Tibial nerve (tissue), 4 donors: ENCODE data around the gene AP5Z1. TPM values are rescaled to one million over a fixed set of nuclear protein-coding genes. Genes with fewer than 3 reads are reported as not detected.

Source experiments
- DNase-seq, 2 donors: peaks; one replicate each; pipeline ENCODE4 v3.0.0-alpha.2; 2019; ENCODE audit warnings: low spot score in 2 of 2
- H3K27ac ChIP-seq, 4 donors: fragments of 200-600 bp; sonication (generic) in 3 of 4; one replicate each; pipeline ENCODE4 v1.5.1; 2017 to 2019; ENCODE audit warnings: mild to moderate bottlenecking in 1 of 4
- H3K27me3 ChIP-seq, 2 donors: fragments of 200-600 bp; sonication (generic) in 1 of 2; one replicate each; pipeline versions ENCODE4 v1.5.1 to v1.6.0; 2017 to 2019
- H3K36me3 ChIP-seq, 3 donors: fragments of 200-600 bp; sonication (generic); one replicate each; pipeline ENCODE4 v1.5.1; 2018 to 2019
- H3K4me1 ChIP-seq, 4 donors: fragments of 200-600 bp; sonication (generic) in 3 of 4; one replicate each; pipeline ENCODE4 v1.5.1; 2017 to 2019
- H3K4me3 ChIP-seq, 4 donors: fragments of 200-600 bp; sonication (generic) in 3 of 4; one replicate each; pipeline ENCODE4 v1.5.1; 2017 to 2019; ENCODE audit warnings: mild to moderate bottlenecking in 1 of 4, moderate library complexity in 1 of 4
- H3K9me3 ChIP-seq, 4 donors: fragments of 200-600 bp; sonication (generic) in 3 of 4; one replicate each; pipeline ENCODE4 v1.5.1; 2017 to 2019
- CTCF ChIP-seq, 5 experiments: fragments of 200-600 bp in 3 of 5; fragments of 450-650 bp in 2 of 5; sonication (generic) in 3 of 5; IDR thresholded peaks; one replicate each; pipeline ENCODE4 v1.5.1; 2016 to 2019; ENCODE audit warnings: antibody characterized with exemption in 5 of 5, mild to moderate bottlenecking in 3 of 5, moderate library complexity in 2 of 5
- EP300 ChIP-seq, 2 donors: sonication (generic); formaldehyde crosslinking; IDR thresholded peaks; one replicate each; pipeline ENCODE4 v1.6.1; 2017; ENCODE audit warnings: antibody characterized with exemption in 2 of 2, mild to moderate bottlenecking in 1 of 2
- POLR2A ChIP-seq, 2 donors: fragments of 450-650 bp; IDR thresholded peaks; one replicate each; pipeline ENCODE4 v1.6.1; 2017; ENCODE audit warnings: antibody characterized with exemption in 2 of 2, mild to moderate bottlenecking in 2 of 2, moderate library complexity in 2 of 2
- WGBS, 2 donors: methylation state at CpG; one replicate each; pipeline ENCODE4 v1.1.5; 2018; 5-methylcytosine and 5-hydroxymethylcytosine counted together
- total RNA-seq, 4 donors: library from RNA; depleted of rRNA; stranded (reverse); fragments of >200 nt; gene quantifications; one replicate each; pipeline ENCODE4 v1.1.0, GENCODE V29; 2016

The AP5Z1 gene
- total RNA-seq, 4 donors from 2014 or later = 26.0 to 61.8 (median 40.7) TPM

GRCh38 chr7:4835398-4836205, 60.2 kb downstream of the AP5Z1 start:
- peaks cover 0 to 48% (median 0%) of the 10 kb centered on the region in 3 donors for H3K36me3 ChIP-seq
- no peak overlapping the region for H3K27ac ChIP-seq
- peaks cover 0 to 16% (median 0%) of the 10 kb centered on the region in 4 donors for H3K4me1 ChIP-seq
- H3K4me3 ChIP-seq = no peak overlapping the region
- TF ChIP-seq EP300 (IDR thresholded peaks at IDR 0.05) (no peak), CTCF (IDR thresholded peaks at IDR 0.05) (no peak), POLR2A (IDR thresholded peaks at IDR 0.05) (no peak)
- no peak for DNase-seq
- no peaks in the 10 kb centered on the region for H3K27me3 ChIP-seq
- no peaks in the 10 kb centered on the region for H3K9me3 ChIP-seq
- 86 to 90% methylated on average over 15 to 24 of the region's 28 CpGs for WGBS, 2 donors

- Histone ChIP-seq H3K4me3 (no peak overlapping the region), H3K27ac (no peak overlapping the region), H3K27me3 (no peaks in the 10 kb centered on the region), H3K4me1 (peaks cover 0 to 16% (median 0%) of the 10 kb centered on the region in 4 donors), H3K9me3 (no peaks in the 10 kb centered on the region), H3K36me3 (peaks cover 0 to 48% (median 0%) of the 10 kb centered on the region in 3 donors)
- DNase-seq = no peak
- TF ChIP-seq EP300 (IDR thresholded peaks at IDR 0.05) = no peak
- TF ChIP-seq CTCF (IDR thresholded peaks at IDR 0.05) = no peak
- TF ChIP-seq POLR2A (IDR thresholded peaks at IDR 0.05) = no peak
- 90 to 92% methylated on average over 25 to 29 of the region's 30 CpGs for WGBS, 2 donors
Measured at GRCh38 chr7:4836206-4836661, 60.8 kb downstream of the AP5Z1 start.

- Histone ChIP-seq H3K27ac (no peak overlapping the region), H3K4me1 (peaks cover 0 to 16% (median 0%) of the 10 kb centered on the region in 4 donors), H3K27me3 (no peaks in the 10 kb centered on the region), H3K9me3 (no peaks in the 10 kb centered on the region), H3K4me3 (no peak overlapping the region), H3K36me3 (peaks cover 0 to 42% (median 0%) of the 10 kb centered on the region in 3 donors)
- DNase-seq = no peak
- TF ChIP-seq EP300 (IDR thresholded peaks at IDR 0.05) (no peak), CTCF (IDR thresholded peaks at IDR 0.05) (no peak), POLR2A (IDR thresholded peaks at IDR 0.05) (no peak)
- WGBS, 2 donors = 60 to 62% methylated on average over 21 to 22 of the region's 22 CpGs
Measured at GRCh38 chr7:4837041-4837802, 61.8 kb downstream of the AP5Z1 start.

GRCh38 chr7:4837803-4838625, 62.6 kb downstream of the AP5Z1 start:
- DNase-seq = no peak
- H3K27me3 ChIP-seq = no peaks in the 10 kb centered on the region
- no peaks in the 10 kb centered on the region for H3K9me3 ChIP-seq
- no peak overlapping the region for H3K27ac ChIP-seq
- no peak overlapping the region for H3K4me3 ChIP-seq
- TF ChIP-seq POLR2A (IDR thresholded peaks at IDR 0.05) (no peak), EP300 (IDR thresholded peaks at IDR 0.05) (no peak), CTCF (IDR thresholded peaks at IDR 0.05) (no peak)
- H3K36me3 ChIP-seq = peaks cover 0 to 37% (median 0%) of the 10 kb centered on the region in 3 donors
- peaks cover 0 to 16% (median 0%) of the 10 kb centered on the region in 4 donors for H3K4me1 ChIP-seq
- 49 to 56% methylated on average over 26 to 29 of the region's 30 CpGs for WGBS, 2 donors
